ENCODE measurements around the gene CIAO3.

GRCh38 chr16:763369-764183 is 22.8 kb upstream of the CIAO3 start:
- no peak for TF ChIP-seq CTCF (IDR thresholded peaks at IDR 0.05)
- TF ChIP-seq POLR2A (IDR thresholded peaks at IDR 0.05): no peak
- no peak for TF ChIP-seq POLR2AphosphoS5 (IDR thresholded peaks at IDR 0.05)
- TF ChIP-seq EP300 (IDR thresholded peaks at IDR 0.05): no peak

All from upper lobe of left lung (tissue), 4 donors.